Keratinocyte (primary cell): ENCODE data around the gene MARS1. TPM values are rescaled to one million over a fixed set of nuclear protein-coding genes. Genes with fewer than 3 reads are reported as not detected.

Experiments used
- DNase-seq: peaks from one replicate; pipeline ENCODE4 v3.0.0-alpha.2; 2011; ENCODE audit warnings: low read depth, missing footprints, low spot score
- FAIRE-seq: peaks from 2 replicates; lab custom pipeline; 2011; peaks lifted over from hg19 to GRCh38; lab: Jason Lieb, UNC
- H2AFZ ChIP-seq: 2 replicates; pipeline ENCODE4 v1.6.0; 2012; ENCODE audit warnings: low read length, control low read depth, inconsistent platforms; ENCODE audit not compliant: control insufficient read depth
- H3K27ac ChIP-seq: 2 replicates; pipeline ENCODE4 v1.5.1; 2011; ENCODE audit warnings: low read length; ENCODE audit not compliant: control insufficient read depth, insufficient read depth
- H3K27me3 ChIP-seq: 3 replicates; pipeline ENCODE4 v1.6.0; 2011; ENCODE audit warnings: low read length; ENCODE audit not compliant: control insufficient read depth, insufficient read depth; ENCODE audit errors: extremely low read depth
- H3K36me3 ChIP-seq, 2 experiments: 2 replicates in 1 of 2; 3 replicates in 1 of 2; pipeline ENCODE4 v1.5.1; 2011; ENCODE audit warnings: low read length in 2 of 2, mild to moderate bottlenecking in 1 of 2; ENCODE audit not compliant: control insufficient read depth in 2 of 2, insufficient read depth in 2 of 2; ENCODE audit errors: extremely low read depth in 1 of 2
- H3K4me1 ChIP-seq: 3 replicates; pipeline ENCODE4 v1.5.1; 2011; ENCODE audit warnings: low read length; ENCODE audit not compliant: control insufficient read depth, insufficient read depth; ENCODE audit errors: extremely low read depth
- H3K4me2 ChIP-seq: 3 replicates; pipeline ENCODE4 v1.6.0; 2011; ENCODE audit warnings: low read depth, low read length; ENCODE audit not compliant: control insufficient read depth, insufficient read depth; ENCODE audit errors: extremely low read depth
- H3K4me3 ChIP-seq, 3 experiments: fragments of 200-600 bp in 1 of 3; sonication (generic) in 1 of 3; 2 replicates in 2 of 3; 3 replicates in 1 of 3; pipeline ENCODE4 v1.5.1; 2011 to 2016; ENCODE audit warnings: low read length in 3 of 3, mild to moderate bottlenecking in 3 of 3, control low read depth in 2 of 3, inconsistent platforms in 1 of 3, low read depth in 1 of 3, mixed read lengths in 1 of 3, mixed run types in 1 of 3, moderate library complexity in 1 of 3; ENCODE audit not compliant: control insufficient read depth in 2 of 3, insufficient read depth in 2 of 3; ENCODE audit errors: extremely low read depth in 1 of 3
- H3K79me2 ChIP-seq: 2 replicates; pipeline ENCODE4 v1.6.0; 2012; ENCODE audit warnings: low read length; ENCODE audit not compliant: control insufficient read depth, insufficient read depth
- H3K9ac ChIP-seq: 3 replicates; pipeline ENCODE4 v1.6.0; 2011; ENCODE audit warnings: low read length; ENCODE audit not compliant: control insufficient read depth, insufficient read depth; ENCODE audit errors: extremely low read depth
- H3K9me1 ChIP-seq: 3 replicates; pipeline ENCODE4 v1.6.0; 2011; ENCODE audit warnings: low read length; ENCODE audit not compliant: control insufficient read depth, insufficient read depth; ENCODE audit errors: extremely low read depth
- H3K9me3 ChIP-seq: 2 replicates; pipeline ENCODE4 v1.5.1; 2012; ENCODE audit warnings: low read depth, low read length; ENCODE audit not compliant: control insufficient read depth
- H4K20me1 ChIP-seq: 3 replicates; pipeline ENCODE4 v1.6.0; 2011; ENCODE audit warnings: low read length; ENCODE audit not compliant: control insufficient read depth, insufficient read depth; ENCODE audit errors: extremely low read depth
- CTCF ChIP-seq, 3 experiments: IDR thresholded peaks in 1 of 3; conservative IDR thresholded peaks in 1 of 3; optimal IDR thresholded peaks in 1 of 3; 2 replicates in 2 of 3; 3 replicates in 1 of 3; pipeline versions ENCODE3 to v1.5.1; 2011; ENCODE audit warnings: low read length in 3 of 3, mild to moderate bottlenecking in 3 of 3, moderate library complexity in 2 of 3, control low read depth in 1 of 3, inconsistent platforms in 1 of 3; ENCODE audit not compliant: insufficient read depth in 2 of 3; ENCODE audit errors: extremely low read depth in 1 of 3
- EZH2 ChIP-seq: IDR thresholded peaks from one replicate; pipeline ENCODE4 v1.6.1; 2012; ENCODE audit warnings: inconsistent platforms, mild to moderate bottlenecking, low read length, moderate library complexity
- dilution Hi-C: fragments of 300-500 bp; cut with MboI; formaldehyde crosslinking; loops from one replicate; pipeline ENCODE4 v1.7.0; 2020; ENCODE audit warnings: low sequenced_read_pairs; ENCODE audit not compliant: extremely low pct_ligation_motif_present
- polyA plus RNA-seq, 5 experiments: library from polyadenylated mRNA; depleted of rRNA in 3 of 5; stranded (reverse) in 3 of 5; stranded (forward) in 1 of 5; unstranded in 1 of 5; fragments of >200 nt; gene quantifications; 1 replicate in 1 of 5; 2 replicates in 3 of 5; 3 replicates in 1 of 5; pipeline versions ENCODE4 v1.2.1 to v1.2.3, GENCODE V29; 2011 to 2012; ENCODE audit warnings: missing spikeins in 2 of 5, low read depth in 1 of 5, low replicate concordance in 1 of 5

MARS1 gene
- polyA plus RNA-seq, 1 donor (not counting 4 experiments of a cell fraction or from before 2014, with no cell fraction given) = 125 TPM

- Histone ChIP-seq H3K9me1 (no peaks in the 10 kb centered on the region), H2AFZ (no peak overlapping the region), H4K20me1 (no peaks in the 10 kb centered on the region), H3K4me1 (peaks cover 3% of the 10 kb centered on the region), H3K36me3 (no peaks in the 10 kb centered on the region), H3K27me3 (peaks cover 86% of the 10 kb centered on the region), H3K4me2 (no peak overlapping the region), H3K4me3 (no peak overlapping the region), H3K9me3 (no peaks in the 10 kb centered on the region), H3K9ac (no peak overlapping the region), H3K27ac (no peak overlapping the region), H3K79me2 (no peaks in the 10 kb centered on the region)
- TF ChIP-seq EZH2 (no peak), CTCF (optimal IDR thresholded peaks at IDR 0.05 in 1 of 3, IDR thresholded peaks at IDR 0.05 in 1 of 3, conservative IDR thresholded peaks at IDR 0.05 in 1 of 3; ENCODE audit: extremely low read depth in 1 of 3, insufficient read depth in 2 of 3, low read length in 3 of 3) (no peak)
- DNase-seq (no peak), FAIRE-seq (no peak)
- dilution Hi-C loops = no loop called here
These were observed 16.2 kb upstream of the MARS1 start for GRCh38 chr12:57471661-57472060.

- Histone ChIP-seq H3K9me1 (no peaks in the 10 kb centered on the region), H3K4me2 (no peak overlapping the region), H3K27ac (no peak overlapping the region), H3K79me2 (no peaks in the 10 kb centered on the region), H3K4me1 (peaks cover 3% of the 10 kb centered on the region), H3K4me3 (no peak overlapping the region), H3K9ac (no peak overlapping the region), H3K9me3 (no peaks in the 10 kb centered on the region), H3K27me3 (peaks cover 87% of the 10 kb centered on the region), H4K20me1 (no peaks in the 10 kb centered on the region), H3K36me3 (no peaks in the 10 kb centered on the region), H2AFZ (no peak overlapping the region)
- dilution Hi-C loops = no loop called here
- DNase-seq = no peak
- no peak for FAIRE-seq
- TF ChIP-seq EZH2 = no peak
- no peak for TF ChIP-seq CTCF (optimal IDR thresholded peaks at IDR 0.05 in 1 of 3, IDR thresholded peaks at IDR 0.05 in 1 of 3, conservative IDR thresholded peaks at IDR 0.05 in 1 of 3; ENCODE audit: extremely low read depth in 1 of 3, insufficient read depth in 2 of 3, low read length in 3 of 3)
These were observed 15.5 kb upstream of the MARS1 start for GRCh38 chr12:57472391-57472790.
